CD4-positive, alpha-beta T cell treated with Interleukin-1 beta for 1 hour (primary cell): ENCODE data around the gene SRCAP.

Source experiments
- DNase-seq, 2 donors: peaks; one replicate each; pipeline ENCODE4 v3.0.0-alpha.2; 2020 to 2022

Gene SRCAP

GRCh38 chr16:30760577-30761426 is 61.8 kb downstream of the SRCAP start:
- no peak for DNase-seq

GRCh38 chr16:30761427-30761927 is 62.5 kb downstream of the SRCAP start:
- peak; percentile 30 to 36 for DNase-seq

- peak; percentile 93 for DNase-seq
Measured at GRCh38 chr16:30761928-30762902, 63.2 kb downstream of the SRCAP start, which contains the start of the genes CFAP119 and RNF40. Gene CFAP119 (minus strand): TSS chr16:30762062. CDS start chr16:30761748, 314 bp downstream. Gene RNF40 (plus strand): TSS chr16:30762322. CDS start chr16:30762546, 224 bp downstream.

- DNase-seq, result no peak
Measured at GRCh38 chr16:30762991-30763725, 64.2 kb downstream of the SRCAP start.

GRCh38 chr16:30764086-30764485 is 65.1 kb downstream of the SRCAP start:
- no peak for DNase-seq

GRCh38 chr16:30764816-30765465 is 66.0 kb downstream of the SRCAP start:
- no peak for DNase-seq

GRCh38 chr16:30766206-30766932 is 67.4 kb downstream of the SRCAP start:
- no peak for DNase-seq

- DNase-seq, result no peak
Measured at GRCh38 chr16:30766933-30767284, 67.9 kb downstream of the SRCAP start.

GRCh38 chr16:30767767-30768465 is 68.9 kb downstream of the SRCAP start:
- peak; percentile 57 to 61 for DNase-seq

- no peak for DNase-seq
Measured at GRCh38 chr16:30768583-30769181, 69.7 kb downstream of the SRCAP start.

GRCh38 chr16:30769379-30770089 is 70.6 kb downstream of the SRCAP start:
- DNase-seq, result no peak

- no peak for DNase-seq
Measured at GRCh38 chr16:30771726-30772125, 72.8 kb downstream of the SRCAP start.

- DNase-seq, result no peak
Measured at GRCh38 chr16:30773826-30774225, 74.9 kb downstream of the SRCAP start.

GRCh38 chr16:30774367-30775130 is 75.6 kb downstream of the SRCAP start:
- no peak for DNase-seq

- no peak for DNase-seq
Measured at GRCh38 chr16:30775131-30775391, 76.1 kb downstream of the SRCAP start.

- peak; percentile 53 to 65 for DNase-seq
Measured at GRCh38 chr16:30775392-30776188, 76.6 kb downstream of the SRCAP start.

GRCh38 chr16:30777591-30778297 is 78.8 kb downstream of the SRCAP start:
- DNase-seq, result no peak
